NOMO-1 treated with DMSO at 0.1 percent for 48 hours (cell line): ENCODE data around the gene FOXF2.

Source experiments
- DNase-seq: peaks from one replicate; lab custom pipeline; 2025; ENCODE audit not compliant: unreplicated experiment; lab: John Stamatoyannopoulos, UW

The FOXF2 gene

GRCh38 chr6:1405221-1405620, 15.8 kb downstream of the FOXF2 start:
- DNase-seq: no peak

GRCh38 chr6:1406306-1407072, 17.1 kb downstream of the FOXF2 start:
- DNase-seq: peak; percentile 88

GRCh38 chr6:1407499-1407990, 18.2 kb downstream of the FOXF2 start:
- DNase-seq: peak; percentile 36

- DNase-seq: no peak
Measured at GRCh38 chr6:1409774-1410465, 20.5 kb downstream of the FOXF2 start.

- no peak for DNase-seq
Measured at GRCh38 chr6:1412901-1413300, 23.5 kb downstream of the FOXF2 start.

- no peak for DNase-seq
Measured at GRCh38 chr6:1415416-1416063, 26.2 kb downstream of the FOXF2 start.

DNA sequence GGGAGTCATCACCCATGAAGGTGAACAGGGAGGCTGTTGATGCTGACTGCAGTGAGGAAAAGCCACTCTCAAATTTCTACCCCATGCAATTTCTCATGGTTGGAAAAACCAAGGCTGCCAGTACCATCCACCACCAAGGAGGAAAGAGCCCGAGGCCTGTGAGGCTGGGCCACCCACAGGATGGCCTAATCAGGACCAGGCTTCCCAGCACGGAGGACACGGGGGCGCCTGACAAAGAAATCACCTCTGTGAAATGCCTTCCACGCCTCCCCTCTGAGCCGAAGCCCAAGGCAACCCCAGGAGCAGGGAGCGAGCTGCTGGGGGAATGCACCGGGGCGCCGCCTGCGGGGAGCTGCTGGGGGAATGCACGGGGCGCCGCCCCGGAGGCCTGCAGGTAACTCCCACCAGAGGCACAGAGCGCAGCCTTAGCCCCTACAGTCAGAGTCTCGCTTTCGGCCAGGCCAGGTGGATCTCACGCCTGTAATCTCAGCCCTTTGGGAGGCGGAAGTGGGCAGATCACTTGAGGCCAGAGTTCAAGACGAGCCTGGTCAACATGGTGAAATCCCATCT, 26.9 kb downstream of the FOXF2 start:
- no peak for DNase-seq

DNA sequence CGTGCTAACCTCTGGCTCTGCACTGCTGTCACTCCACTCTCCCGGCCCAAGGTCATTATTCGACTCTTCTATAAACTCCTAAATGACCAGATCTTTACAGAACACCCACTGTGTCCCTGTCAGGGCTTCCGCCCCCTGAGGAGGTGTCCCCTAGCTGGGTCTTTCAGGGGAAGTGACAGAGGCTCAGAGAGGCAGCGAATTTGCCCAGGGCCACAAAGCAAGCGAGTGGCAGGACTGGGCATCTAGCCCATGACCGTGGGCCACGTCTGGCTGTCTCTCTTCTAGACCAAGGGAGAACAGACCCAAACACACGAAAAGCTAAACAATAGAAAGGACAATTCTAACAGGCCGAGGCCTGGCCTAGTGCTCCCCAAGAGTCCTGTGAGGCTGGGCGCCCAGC, 27.4 kb downstream of the FOXF2 start:
- DNase-seq: no peak

DNA sequence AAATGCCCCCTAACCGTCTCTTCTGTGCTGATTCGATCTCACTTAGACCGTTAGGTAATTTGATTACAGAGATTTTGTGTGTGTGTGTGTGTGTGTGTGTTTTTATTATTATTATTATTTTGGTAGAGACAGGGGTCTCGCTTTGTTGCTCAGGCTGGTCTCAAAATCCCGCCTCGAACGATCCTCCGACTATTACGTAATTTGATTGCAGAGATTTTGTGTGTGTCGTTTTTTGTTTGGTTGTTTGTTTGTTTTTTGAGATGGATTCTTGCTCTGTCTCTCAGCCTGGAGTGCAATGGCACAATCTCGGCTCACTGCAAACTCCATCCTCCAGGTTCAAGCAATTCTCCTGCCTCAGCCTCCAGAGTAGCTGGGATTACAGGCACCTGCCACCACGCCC, 28.3 kb downstream of the FOXF2 start:
- no peak for DNase-seq

- DNase-seq: peak; percentile 40
Measured at GRCh38 chr6:1418471-1419191, 29.3 kb downstream of the FOXF2 start.

GRCh38 chr6:1420382-1420781, 31.0 kb downstream of the FOXF2 start:
- DNase-seq: no peak

DNA sequence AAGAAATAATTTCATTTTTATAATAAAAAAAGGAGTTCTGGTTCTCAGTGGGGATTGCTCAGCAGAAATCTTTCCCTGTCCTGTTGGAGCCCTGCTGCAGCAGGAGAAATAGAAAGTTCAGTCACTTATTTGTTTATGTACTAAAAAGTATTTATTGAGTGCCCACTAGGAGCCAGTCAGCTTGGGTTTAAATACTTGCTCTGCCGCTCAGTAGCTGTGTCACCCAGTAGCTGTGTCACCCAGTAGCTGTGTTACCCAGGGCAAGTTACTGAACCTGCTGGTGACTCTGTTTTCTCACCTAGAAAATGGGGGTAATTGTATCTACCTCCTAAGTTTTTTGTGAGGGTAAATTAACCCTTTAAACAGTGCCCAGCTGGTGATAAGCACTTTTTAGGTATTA, 32.9 kb downstream of the FOXF2 start:
- no peak for DNase-seq

DNA sequence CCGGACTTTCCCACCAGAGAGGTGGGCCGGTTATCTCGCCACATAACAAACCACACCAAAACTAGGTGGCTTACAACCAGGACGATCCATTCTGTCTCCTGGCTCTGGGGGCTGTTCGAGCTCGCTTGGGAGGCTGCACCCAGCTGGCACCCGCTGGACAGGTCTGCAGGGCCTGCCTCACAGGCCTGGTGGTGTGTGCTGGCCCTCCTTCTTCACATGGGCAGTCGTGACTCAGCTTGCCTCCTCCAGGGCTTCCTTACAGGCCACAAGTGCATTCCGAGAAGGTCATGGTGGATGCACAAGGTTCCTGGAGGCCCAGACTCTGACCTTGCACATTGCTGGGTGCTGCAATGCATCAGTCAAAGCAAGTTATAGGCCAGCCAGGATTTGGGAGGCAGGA, 34.2 kb downstream of the FOXF2 start:
- no peak for DNase-seq

DNA sequence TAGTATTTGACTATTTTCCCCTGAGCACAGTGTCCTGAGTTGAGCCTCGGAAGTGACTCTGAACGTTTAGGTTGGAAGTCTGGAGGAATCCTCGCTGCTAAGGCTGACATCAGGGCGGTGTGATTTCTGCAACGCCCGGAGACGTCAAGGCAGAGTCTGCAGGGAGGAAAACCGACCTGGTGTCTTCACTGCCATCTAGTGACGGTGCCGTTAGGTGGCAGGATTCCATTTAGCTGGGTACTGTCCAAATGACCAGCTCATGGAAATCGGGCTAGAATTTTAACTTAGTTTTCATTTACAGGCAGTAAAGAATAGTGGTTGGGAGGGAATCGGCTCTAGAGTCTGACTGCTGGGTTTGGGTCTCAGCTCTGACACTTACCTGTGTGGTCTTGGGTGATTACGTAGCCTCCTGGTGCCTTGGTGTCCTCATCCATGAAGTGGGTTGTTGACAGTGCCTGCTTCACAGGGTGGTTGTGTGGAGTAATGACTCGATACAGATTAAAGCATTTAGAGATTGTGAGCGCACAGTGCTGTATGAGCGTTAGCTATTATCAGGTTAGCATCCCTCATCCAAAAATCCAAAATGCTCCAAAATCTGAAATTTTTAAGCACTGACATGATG, 35.0 kb downstream of the FOXF2 start:
- peak; percentile 37 for DNase-seq

GRCh38 chr6:1426416-1426815, 37.0 kb downstream of the FOXF2 start:
- peak; percentile 19 for DNase-seq

- no peak for DNase-seq
Measured at GRCh38 chr6:1435806-1436205, 46.4 kb downstream of the FOXF2 start.

DNA sequence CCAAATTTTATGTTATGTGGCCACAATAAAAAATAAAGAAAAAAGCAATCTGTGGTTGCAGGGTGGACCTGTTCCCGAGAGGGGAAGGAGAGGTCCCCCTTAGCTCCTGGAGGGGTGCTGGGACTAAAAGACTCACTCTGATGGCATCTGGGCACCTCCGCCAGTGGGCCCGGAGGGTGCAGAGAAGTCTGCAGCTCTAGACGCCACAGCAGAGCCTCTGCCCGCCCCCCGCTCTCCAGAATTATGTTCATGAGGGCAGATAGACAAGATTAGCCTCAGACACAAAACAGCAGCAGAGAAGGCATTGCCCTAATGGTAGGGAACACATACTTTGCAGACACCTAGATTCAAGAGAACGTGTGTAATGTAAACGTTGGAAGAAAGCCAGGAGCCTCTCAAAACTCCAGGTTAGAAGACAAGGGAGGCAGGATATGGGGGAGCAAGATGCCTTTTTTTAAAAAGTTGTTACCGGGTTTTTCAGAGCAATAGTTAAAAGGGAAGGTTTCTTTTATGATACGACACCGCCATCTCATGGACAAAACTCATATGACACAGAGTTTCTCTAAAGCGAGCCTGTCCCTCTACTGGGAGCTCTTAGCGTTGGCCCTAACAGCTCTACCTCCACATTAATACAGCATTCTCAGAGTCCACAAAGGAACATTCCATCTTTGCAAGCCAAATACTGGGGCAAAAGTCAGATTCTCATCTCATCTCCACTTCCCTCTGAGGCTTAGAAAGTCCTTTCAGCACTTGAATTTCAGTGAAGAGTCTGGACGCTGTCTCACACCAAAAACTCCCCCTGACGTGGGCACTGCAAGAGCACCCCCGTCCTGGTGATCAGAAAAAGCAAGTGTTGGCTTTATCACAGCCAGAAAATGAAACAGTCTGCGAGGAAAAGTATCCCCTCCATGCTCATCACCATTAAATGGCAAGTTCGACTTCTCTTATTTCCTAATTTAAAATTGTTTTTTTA, 47.2 kb downstream of the FOXF2 start:
- DNase-seq: peak; percentile 65

DNA sequence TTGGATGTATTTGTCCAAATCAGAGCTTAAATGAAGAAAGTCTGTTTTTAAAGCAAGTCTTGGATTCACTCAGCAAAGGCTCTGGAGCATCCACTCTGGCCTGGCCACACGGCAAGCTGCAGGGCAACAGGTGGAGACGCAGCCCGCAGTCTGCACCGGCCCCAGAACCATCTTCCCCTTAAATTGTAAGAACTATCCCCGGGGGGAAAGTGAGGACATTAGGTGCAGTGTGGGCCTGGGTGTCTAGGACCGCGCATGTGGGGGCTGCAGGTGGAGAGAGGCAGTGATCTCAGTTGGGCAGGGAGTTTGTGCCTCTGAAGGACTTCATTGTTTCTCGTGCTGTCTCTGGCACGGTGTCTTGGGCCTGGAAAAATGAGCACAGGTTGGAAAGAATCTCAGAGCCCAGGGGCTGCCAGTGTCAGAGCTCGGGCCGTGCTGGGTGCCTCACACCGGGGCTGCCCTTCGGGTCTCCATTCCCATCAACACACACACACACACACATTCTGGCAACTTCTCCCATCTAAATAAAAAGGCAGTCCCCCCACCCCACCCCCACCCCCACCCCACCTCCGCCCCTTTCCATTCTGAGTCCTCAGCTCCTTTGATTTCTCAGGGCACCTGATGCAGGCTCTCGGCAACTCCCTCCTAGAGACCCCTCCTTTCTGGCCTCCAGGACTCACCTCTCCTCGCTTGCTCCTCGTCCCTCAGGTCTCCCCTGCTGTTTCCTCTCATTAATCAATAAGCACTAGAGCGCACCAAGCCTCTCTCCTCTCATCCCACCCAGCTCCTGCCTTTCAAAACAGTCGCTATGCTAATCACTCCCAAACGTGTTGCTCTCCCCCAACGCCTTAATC, 48.4 kb downstream of the FOXF2 start:
- no peak for DNase-seq
